Measurements from ENCODE around the gene CCDC116. TPM values are rescaled to one million over a fixed set of nuclear protein-coding genes. Genes with fewer than 3 reads are reported as not detected.
A peak's percentile ranks its signal among the peaks of the same experiment; 100 is the strongest.

CCDC116 gene
- total RNA-seq, 4 donors from 2014 or later: 0.22 to 2.0 (median 0.36) TPM

DNA sequence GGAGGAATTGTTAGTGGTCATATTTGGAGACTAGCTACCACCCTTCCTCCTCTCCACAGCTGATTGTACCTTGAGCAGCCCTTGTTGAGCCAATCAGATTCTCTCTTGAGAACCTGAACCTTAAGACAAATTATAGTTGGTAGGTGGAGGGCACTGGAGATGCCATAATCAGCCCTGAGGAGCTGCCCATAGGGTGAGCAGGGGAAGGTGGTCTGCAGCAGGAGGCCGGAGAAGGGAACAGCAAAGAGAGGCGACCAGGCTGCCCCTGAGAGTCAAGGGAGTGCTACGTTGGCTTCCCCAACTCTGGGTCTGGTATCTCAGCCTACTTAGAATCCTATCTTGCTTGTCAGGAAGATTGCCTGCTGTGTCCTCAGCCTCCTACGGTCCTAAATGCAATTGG is 6.8 kb downstream of the CCDC116 start:
- Histone ChIP-seq H3K27ac (no peak overlapping the region), H3K4me3 (no peak overlapping the region), H3K4me1 (peaks cover 0 to 24% (median 8%) of the 10 kb centered on the region in 4 donors), H3K9me3 (no peaks in the 10 kb centered on the region), H3K36me3 (peaks cover 0 to 14% (median 0%) of the 10 kb centered on the region in 3 donors), H3K27me3 (no peaks in the 10 kb centered on the region)
- TF ChIP-seq POLR2A (IDR thresholded peaks at IDR 0.05): no peak
- TF ChIP-seq EP300 (IDR thresholded peaks at IDR 0.05): no peak
- TF ChIP-seq, protein P1, sequence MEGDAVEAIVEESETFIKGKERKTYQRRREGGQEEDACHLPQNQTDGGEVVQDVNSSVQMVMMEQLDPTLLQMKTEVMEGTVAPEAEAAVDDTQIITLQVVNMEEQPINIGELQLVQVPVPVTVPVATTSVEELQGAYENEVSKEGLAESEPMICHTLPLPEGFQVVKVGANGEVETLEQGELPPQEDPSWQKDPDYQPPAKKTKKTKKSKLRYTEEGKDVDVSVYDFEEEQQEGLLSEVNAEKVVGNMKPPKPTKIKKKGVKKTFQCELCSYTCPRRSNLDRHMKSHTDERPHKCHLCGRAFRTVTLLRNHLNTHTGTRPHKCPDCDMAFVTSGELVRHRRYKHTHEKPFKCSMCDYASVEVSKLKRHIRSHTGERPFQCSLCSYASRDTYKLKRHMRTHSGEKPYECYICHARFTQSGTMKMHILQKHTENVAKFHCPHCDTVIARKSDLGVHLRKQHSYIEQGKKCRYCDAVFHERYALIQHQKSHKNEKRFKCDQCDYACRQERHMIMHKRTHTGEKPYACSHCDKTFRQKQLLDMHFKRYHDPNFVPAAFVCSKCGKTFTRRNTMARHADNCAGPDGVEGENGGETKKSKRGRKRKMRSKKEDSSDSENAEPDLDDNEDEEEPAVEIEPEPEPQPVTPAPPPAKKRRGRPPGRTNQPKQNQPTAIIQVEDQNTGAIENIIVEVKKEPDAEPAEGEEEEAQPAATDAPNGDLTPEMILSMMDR (IDR thresholded peaks at IDR 0.05): no peak
- 67 to 70% methylated on average over 4 of the region's 4 CpGs for WGBS, 2 donors
- DNase-seq (ENCODE audit: low spot score in 2 of 2): no peak

DNA sequence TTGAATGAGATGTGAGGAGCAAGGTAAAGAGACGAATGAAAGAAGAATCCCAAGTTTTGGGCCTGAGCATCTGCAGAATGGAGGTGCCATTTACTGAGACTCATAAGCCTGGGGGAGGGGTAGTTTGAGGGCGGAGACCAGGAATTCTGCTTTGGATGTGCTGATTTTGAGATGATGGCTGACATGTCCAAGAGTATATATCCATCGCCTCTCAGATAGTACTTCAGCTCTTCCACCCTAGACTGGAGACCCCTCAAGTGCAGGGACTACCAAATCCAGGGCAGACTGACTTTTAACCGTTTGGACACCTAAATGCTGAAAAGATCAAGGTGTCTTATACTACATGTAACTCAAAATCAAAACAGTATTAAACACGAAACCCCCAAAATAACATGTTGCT is 8.2 kb downstream of the CCDC116 start:
- TF ChIP-seq EP300 (IDR thresholded peaks at IDR 0.05): no peak
- WGBS, 2 donors: 83 to 87% methylated on average over 5 of the region's 5 CpGs
- Histone ChIP-seq H3K27me3 (no peaks in the 10 kb centered on the region), H3K9me3 (no peaks in the 10 kb centered on the region), H3K36me3 (peaks cover 0 to 27% (median 0%) of the 10 kb centered on the region in 3 donors), H3K4me3 (no peak overlapping the region), H3K4me1 (peaks cover 0 to 24% (median 8%) of the 10 kb centered on the region in 4 donors), H3K27ac (no peak overlapping the region)
- DNase-seq (ENCODE audit: low spot score in 2 of 2): no peak

DNA sequence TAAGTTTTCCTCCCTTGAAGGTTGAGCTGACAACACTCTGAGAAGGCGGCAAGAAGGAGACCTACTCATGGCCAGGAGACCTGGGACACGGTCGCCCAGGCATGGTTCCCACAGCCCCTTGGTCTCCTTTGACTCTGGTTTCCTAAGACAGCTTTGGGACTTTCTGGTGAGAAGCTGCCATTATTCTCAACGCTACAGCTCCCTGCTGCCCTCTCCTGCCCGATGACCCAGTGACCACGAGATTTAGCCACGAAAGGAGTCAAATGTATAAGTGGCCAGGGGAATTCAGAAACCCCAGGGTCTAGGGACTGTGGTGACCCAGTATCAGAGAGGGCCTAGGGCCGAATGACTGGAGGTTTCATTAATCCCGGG is 8.8 kb downstream of the CCDC116 start:
- H3K9me3 ChIP-seq: no peaks in the 10 kb centered on the region
- H3K36me3 ChIP-seq: peaks cover 0 to 31% (median 0%) of the 10 kb centered on the region in 3 donors
- 5 to 9% methylated on average over 7 to 9 of the region's 9 CpGs for WGBS, 2 donors
- TF ChIP-seq, protein P1 (IDR thresholded peaks at IDR 0.05): peak in 4 of 5 experiments; percentile 7 to 38 (median 29)
- no peak for TF ChIP-seq POLR2A (IDR thresholded peaks at IDR 0.05)
- H3K27ac ChIP-seq: peak overlapping the region in 1 of 4 donors; percentile 66
- DNase-seq (ENCODE audit: low spot score in 2 of 2): peak in 1 of 2 donors; percentile 43
- no peaks in the 10 kb centered on the region for H3K27me3 ChIP-seq
- H3K4me3 ChIP-seq: peak overlapping the region; percentile 42 to 86 (median 66)
- peaks cover 0 to 24% (median 8%) of the 10 kb centered on the region in 4 donors for H3K4me1 ChIP-seq

DNA sequence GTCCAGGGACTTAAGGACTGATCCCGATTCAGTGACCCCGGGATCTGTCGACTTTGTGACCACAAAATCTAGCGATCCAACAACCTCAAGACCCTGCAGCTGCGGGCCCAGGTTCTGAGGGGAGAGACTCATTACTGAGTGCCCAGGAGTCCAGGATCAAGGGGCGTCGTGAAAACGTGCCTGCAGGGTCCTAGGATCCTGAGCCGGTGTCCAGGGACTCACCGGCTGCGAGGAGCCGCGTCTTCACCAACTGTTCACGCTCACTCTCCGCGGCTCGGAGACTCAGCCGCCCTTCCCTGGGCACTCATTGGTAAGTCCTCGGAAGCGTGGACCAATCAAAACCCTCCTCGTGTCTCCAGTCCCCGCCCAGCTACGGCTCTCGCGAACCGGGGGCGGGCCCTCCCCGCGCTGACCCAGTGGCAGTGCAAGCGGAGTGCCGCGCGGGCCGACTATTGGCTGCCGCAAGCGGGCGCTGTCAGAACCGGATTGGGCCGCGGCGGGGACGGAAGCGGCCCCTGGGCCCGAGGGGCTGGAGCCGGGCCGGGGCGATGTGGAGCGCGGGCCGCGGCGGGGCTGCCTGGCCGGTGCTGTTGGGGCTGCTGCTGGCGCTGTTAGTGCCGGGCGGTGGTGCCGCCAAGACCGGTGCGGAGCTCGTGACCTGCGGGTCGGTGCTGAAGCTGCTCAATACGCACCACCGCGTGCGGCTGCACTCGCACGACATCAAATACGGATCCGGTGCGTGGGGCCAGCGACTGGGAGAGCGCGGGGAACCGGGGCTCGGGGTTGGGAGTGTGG is 9.4 kb downstream of the CCDC116 start, which contains the start of gene SDF2L1:
Gene SDF2L1 (plus strand): TSS at position 514 of the 795 bp plus-strand sequence. CDS start 35 bp downstream, at position 549.
- Histone ChIP-seq H3K27me3 (no peaks in the 10 kb centered on the region), H3K4me3 (peak within 1 kb of the TSS; percentile 65 to 86 (median 74)), H3K9me3 (no peaks in the 10 kb centered on the region), H3K27ac (peak within 1 kb of the TSS in 3 of 4 donors; percentile 53 to 75 (median 74)), H3K4me1 (peaks cover 0 to 29% (median 8%) of the 10 kb centered on the region in 4 donors), H3K36me3 (peaks cover 0 to 27% (median 0%) of the 10 kb centered on the region in 3 donors)
- DNase-seq (ENCODE audit: low spot score in 2 of 2): peak; percentile 98
- WGBS, 2 donors: 1% methylated on average over 53 to 74 of the region's 76 CpGs
- peak in 1 of 2 donors; percentile 69 for TF ChIP-seq POLR2A (IDR thresholded peaks at IDR 0.05)
- peak in 1 of 2 donors; percentile 37 for TF ChIP-seq EP300 (IDR thresholded peaks at IDR 0.05)
- TF ChIP-seq, protein P1 (IDR thresholded peaks at IDR 0.05): peak in 4 of 5 experiments; percentile 31 to 66 (median 59)

DNA sequence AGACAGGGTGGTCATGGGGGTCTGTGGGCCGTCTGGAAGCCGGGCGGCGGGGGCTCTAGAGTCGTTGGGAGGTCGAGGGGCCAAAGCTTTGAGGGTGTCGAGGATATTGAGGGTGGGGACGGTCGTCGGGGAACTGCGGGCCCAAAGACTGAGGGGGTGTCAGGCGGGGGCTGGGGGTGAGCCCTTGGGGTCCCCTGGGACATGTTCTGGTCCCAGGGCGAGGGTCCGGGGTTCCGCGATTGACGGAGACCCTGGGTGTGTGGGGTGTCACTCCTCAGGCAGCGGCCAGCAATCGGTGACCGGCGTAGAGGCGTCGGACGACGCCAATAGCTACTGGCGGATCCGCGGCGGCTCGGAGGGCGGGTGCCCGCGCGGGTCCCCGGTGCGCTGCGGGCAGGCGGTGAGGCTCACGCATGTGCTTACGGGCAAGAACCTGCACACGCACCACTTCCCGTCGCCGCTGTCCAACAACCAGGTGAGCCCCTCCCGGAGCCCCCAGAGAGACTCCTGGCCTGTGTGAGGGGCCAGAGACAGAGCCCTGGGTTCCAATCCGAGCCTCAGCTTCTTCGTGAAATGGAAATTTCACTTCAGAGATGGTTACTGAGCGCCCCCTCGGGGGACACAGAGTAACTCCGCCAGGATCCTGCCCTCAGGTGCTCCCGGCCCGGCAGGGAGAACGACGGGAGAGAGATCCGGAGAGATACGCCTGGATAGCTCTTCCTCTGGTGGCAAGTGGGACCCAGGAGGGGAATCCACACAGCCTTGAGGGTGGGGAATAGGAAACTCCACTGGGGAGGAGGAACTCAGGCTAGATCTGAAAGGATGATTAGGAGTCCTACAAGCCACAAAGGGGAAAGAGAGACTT is 10.3 kb downstream of the CCDC116 start:
- H3K27ac ChIP-seq: peak overlapping the region in 3 of 4 donors; percentile 53 to 75 (median 74)
- 1% methylated on average over 41 to 56 of the region's 56 CpGs for WGBS, 2 donors
- no peaks in the 10 kb centered on the region for H3K9me3 ChIP-seq
- H3K36me3 ChIP-seq: peaks cover 0 to 31% (median 0%) of the 10 kb centered on the region in 3 donors
- peaks cover 0 to 29% (median 8%) of the 10 kb centered on the region in 4 donors for H3K4me1 ChIP-seq
- DNase-seq (ENCODE audit: low spot score in 2 of 2): no peak
- peak overlapping the region; percentile 65 to 86 (median 74) for H3K4me3 ChIP-seq
- H3K27me3 ChIP-seq: no peaks in the 10 kb centered on the region
- TF ChIP-seq, protein P1 (IDR thresholded peaks at IDR 0.05): peak; percentile 34 to 52 (median 40)
- no peak for TF ChIP-seq POLR2A (IDR thresholded peaks at IDR 0.05)

All from tibial nerve (tissue), 4 donors.